ENCODE results near the gene KCNN2. TPM values are rescaled to one million over a fixed set of nuclear protein-coding genes. Genes with fewer than 3 reads are reported as not detected.

KCNN2 gene
- total and polyA plus RNA-seq, 9 of the 15 experiments (the other 6 are each of a cell fraction or from before 2014, with no cell fraction given), result 0.07 TPM; not detected in 8

- H2AFZ ChIP-seq (ENCODE audit: low read depth, low read length), result no peak overlapping the region
- H3K9ac ChIP-seq (ENCODE audit: insufficient read depth in 1 of 2, low read depth in 2 of 2, low read length in 2 of 2), result no peak overlapping the region
- FAIRE-seq (no peak), ATAC-seq (no peak), DNase-seq (ENCODE audit: extremely low read depth in 1 of 4, low spot score in 3 of 4) (no peak)
- H3K79me2 ChIP-seq (ENCODE audit: control insufficient read depth, insufficient read depth, low read length), result no peaks in the 10 kb centered on the region
- H3K9me3 ChIP-seq (replicated peaks; ENCODE audit: control insufficient read depth, insufficient read depth, low read depth, low read length), result no peaks in the 10 kb centered on the region; the same call in 1 of the 2 replicates
- no peak overlapping the region for H3K27ac ChIP-seq (ENCODE audit: extremely low read depth, low read depth, low read length)
- H3K36me3 ChIP-seq (ENCODE audit: control insufficient read depth, insufficient read depth, low read length), result no peaks in the 10 kb centered on the region
- TF ChIP-seq MEIS2 (IDR thresholded peaks at IDR 0.05; ENCODE audit: partially characterized antibody), result no peak
- no peak for TF ChIP-seq U2AF2 (optimal IDR thresholded peaks at IDR 0.05; ENCODE audit: low read depth, low read length)
- no peak for TF ChIP-seq ZNF24 (IDR thresholded peaks at IDR 0.05)
- no peak for TF ChIP-seq CBX8 (IDR thresholded peaks at IDR 0.05; ENCODE audit: borderline replicate concordance, extremely low read depth, low read depth, low read length, poor library complexity, severe bottlenecking)
- no peak overlapping the region for H3K4me3 ChIP-seq
- POLR2A ChIA-PET, result no interaction called here
- BruUV-seq (replicated peaks), result no TSS peak
- H3K9me1 ChIP-seq (ENCODE audit: control insufficient read depth, insufficient read depth, low read length), result no peaks in the 10 kb centered on the region
- no peak overlapping the region for H3K4me2 ChIP-seq (ENCODE audit: insufficient read depth, low read length)
- H4K20me1 ChIP-seq (replicated peaks; ENCODE audit: control insufficient read depth, insufficient read depth, low read length), result no peaks in the 10 kb centered on the region
- WGBS (ENCODE audit: insufficient coverage, low coverage, missing lambda C conversion rate), result 0% methylated on average over 1 of the region's 1 CpG
- in situ Hi-C loops (cut with MboI), result no loop called here
- intact Hi-C loops (cut with micrococcal nuclease), result no loop called here
- H3K27me3 ChIP-seq (ENCODE audit: control insufficient read depth in 2 of 2, insufficient read depth in 2 of 2, low read length in 2 of 2), result no peaks in the 10 kb centered on the region
- CTCF ChIA-PET (ENCODE audit: low intra/inter-chr PET ratio), result no interaction called here
- H3K4me1 ChIP-seq (replicated peaks in 1 of 2; ENCODE audit: control insufficient read depth in 2 of 2, insufficient read depth in 2 of 2, low read length in 2 of 2), result no peaks in the 10 kb centered on the region
Observed at GRCh38 chr5:114435220-114435481, 73.3 kb downstream of the KCNN2 start.

DNA sequence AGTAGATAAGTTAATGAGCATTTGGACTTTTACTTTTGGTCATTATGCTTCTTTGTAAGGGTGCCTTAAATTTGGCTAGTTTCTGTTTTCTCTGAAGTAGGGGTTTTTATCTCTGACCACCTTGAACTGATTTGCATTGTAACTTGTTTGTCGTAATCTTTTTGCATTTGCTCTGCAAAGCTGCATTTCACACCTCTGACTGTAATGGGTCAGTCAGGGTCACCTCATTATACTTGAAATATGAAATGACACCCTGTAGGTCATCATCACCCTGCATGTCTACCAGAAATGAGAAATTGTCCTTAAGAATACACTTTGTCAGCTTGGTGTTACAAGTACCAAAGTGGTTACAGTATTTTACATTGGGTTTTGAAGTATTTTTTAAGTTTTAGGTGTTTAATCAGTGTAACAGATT, 74.0 kb downstream of the KCNN2 start:
- Histone ChIP-seq H3K36me3 (ENCODE audit: control insufficient read depth, insufficient read depth, low read length) (no peaks in the 10 kb centered on the region), H3K79me2 (ENCODE audit: control insufficient read depth, insufficient read depth, low read length) (no peaks in the 10 kb centered on the region), H3K4me2 (ENCODE audit: insufficient read depth, low read length) (no peak overlapping the region), H3K4me3 (no peak overlapping the region), H3K9me3 (replicated peaks; ENCODE audit: control insufficient read depth, insufficient read depth, low read depth, low read length) (no peaks in the 10 kb centered on the region; the same call in 1 of the 2 replicates), H4K20me1 (replicated peaks; ENCODE audit: control insufficient read depth, insufficient read depth, low read length) (no peaks in the 10 kb centered on the region), H3K9me1 (ENCODE audit: control insufficient read depth, insufficient read depth, low read length) (no peaks in the 10 kb centered on the region), H2AFZ (ENCODE audit: low read depth, low read length) (no peak overlapping the region), H3K4me1 (replicated peaks in 1 of 2; ENCODE audit: control insufficient read depth in 2 of 2, insufficient read depth in 2 of 2, low read length in 2 of 2) (no peaks in the 10 kb centered on the region), H3K9ac (ENCODE audit: insufficient read depth in 1 of 2, low read depth in 2 of 2, low read length in 2 of 2) (no peak overlapping the region), H3K27me3 (ENCODE audit: control insufficient read depth in 2 of 2, insufficient read depth in 2 of 2, low read length in 2 of 2) (no peaks in the 10 kb centered on the region), H3K27ac (ENCODE audit: extremely low read depth, low read depth, low read length) (no peak overlapping the region)
- no TSS peak for BruUV-seq (replicated peaks)
- FAIRE-seq (no peak), DNase-seq (ENCODE audit: extremely low read depth in 1 of 4, low spot score in 3 of 4) (no peak), ATAC-seq (no peak)
- in situ Hi-C loops (cut with MboI) (no loop called here), intact Hi-C loops (cut with micrococcal nuclease) (no loop called here)
- POLR2A ChIA-PET, result no interaction called here
- 0% methylated on average over 1 of the region's 1 CpG for WGBS (ENCODE audit: insufficient coverage, low coverage, missing lambda C conversion rate)
- CTCF ChIA-PET (ENCODE audit: low intra/inter-chr PET ratio), result no interaction called here
- TF ChIP-seq RBM22 (IDR thresholded peaks at IDR 0.05; ENCODE audit: low read depth, low read length, poor library complexity, severe bottlenecking) (no peak), RUNX1 (IDR thresholded peaks at IDR 0.05; ENCODE audit: low read depth) (no peak), COPS2 (conservative IDR thresholded peaks at IDR 0.05) (no peak), DDX20 (tag; IDR thresholded peaks at IDR 0.05; ENCODE audit: low read depth) (no peak), ZNF41 (CRISPR knock-in tag; conservative IDR thresholded peaks at IDR 0.05) (no peak), MCM3 (IDR thresholded peaks at IDR 0.05) (no peak), ESRRB (CRISPR knock-in tag; IDR thresholded peaks at IDR 0.05; ENCODE audit: borderline replicate concordance) (no peak), TRIM24 (IDR thresholded peaks at IDR 0.05) (no peak), DACH1 (IDR thresholded peaks at IDR 0.05; ENCODE audit: partially characterized antibody) (no peak), ZNF253 (CRISPR knock-in tag; conservative IDR thresholded peaks at IDR 0.05) (no peak), RBM25 (IDR thresholded peaks at IDR 0.05; ENCODE audit: low read depth, low read length, severe bottlenecking) (no peak)
- TF ChIP-seq, protein P1, sequence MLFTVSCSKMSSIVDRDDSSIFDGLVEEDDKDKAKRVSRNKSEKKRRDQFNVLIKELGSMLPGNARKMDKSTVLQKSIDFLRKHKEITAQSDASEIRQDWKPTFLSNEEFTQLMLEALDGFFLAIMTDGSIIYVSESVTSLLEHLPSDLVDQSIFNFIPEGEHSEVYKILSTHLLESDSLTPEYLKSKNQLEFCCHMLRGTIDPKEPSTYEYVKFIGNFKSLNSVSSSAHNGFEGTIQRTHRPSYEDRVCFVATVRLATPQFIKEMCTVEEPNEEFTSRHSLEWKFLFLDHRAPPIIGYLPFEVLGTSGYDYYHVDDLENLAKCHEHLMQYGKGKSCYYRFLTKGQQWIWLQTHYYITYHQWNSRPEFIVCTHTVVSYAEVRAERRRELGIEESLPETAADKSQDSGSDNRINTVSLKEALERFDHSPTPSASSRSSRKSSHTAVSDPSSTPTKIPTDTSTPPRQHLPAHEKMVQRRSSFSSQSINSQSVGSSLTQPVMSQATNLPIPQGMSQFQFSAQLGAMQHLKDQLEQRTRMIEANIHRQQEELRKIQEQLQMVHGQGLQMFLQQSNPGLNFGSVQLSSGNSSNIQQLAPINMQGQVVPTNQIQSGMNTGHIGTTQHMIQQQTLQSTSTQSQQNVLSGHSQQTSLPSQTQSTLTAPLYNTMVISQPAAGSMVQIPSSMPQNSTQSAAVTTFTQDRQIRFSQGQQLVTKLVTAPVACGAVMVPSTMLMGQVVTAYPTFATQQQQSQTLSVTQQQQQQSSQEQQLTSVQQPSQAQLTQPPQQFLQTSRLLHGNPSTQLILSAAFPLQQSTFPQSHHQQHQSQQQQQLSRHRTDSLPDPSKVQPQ (CRISPR knock-in tag; IDR thresholded peaks at IDR 0.05; ENCODE audit: borderline replicate concordance), result no peak

Data from K562 (cell line).